ENCODE results near the gene GUCA1C.
A peak's percentile ranks its signal among the peaks of the same experiment; 100 is the strongest.

The GUCA1C gene

DNA sequence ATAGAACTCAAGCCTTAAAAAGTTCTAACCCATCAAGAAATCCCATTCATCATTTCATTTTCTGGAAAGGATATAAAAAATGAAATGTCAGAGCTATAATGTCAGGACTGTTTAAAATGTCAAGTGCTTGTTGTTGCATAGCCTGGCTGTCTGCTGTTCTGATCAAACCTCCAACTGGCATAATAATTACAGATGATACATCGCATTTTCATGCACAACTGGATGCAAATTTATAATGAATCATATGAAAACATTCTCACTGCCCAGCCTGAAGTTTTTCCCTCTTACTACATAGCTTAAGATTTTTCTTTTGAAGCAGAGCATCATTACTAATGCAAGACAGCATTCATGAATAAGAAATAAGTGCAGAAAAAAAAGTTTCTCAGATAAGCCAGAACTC is 46.5 kb downstream of the GUCA1C start:
- DNase-seq: no peak

DNA sequence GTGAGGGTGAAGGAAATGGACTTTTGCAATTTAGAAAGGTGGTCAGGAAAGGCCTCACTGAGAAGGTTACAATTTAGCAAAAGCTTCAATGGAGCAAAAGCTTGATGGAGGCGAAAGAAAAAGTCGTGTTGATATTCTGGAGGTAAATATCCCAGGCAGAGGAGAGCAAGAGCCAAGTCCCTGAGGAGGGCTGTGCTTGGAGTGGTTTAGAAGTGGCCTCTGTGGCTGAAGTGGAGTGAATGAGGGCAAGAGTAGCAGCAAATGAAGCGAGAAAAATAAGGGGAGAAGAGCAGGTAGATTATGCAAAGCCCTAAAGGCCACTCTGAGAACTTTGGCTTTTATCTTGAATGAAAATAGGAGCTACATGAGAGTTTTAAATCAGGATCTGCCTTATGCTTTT is 54.1 kb downstream of the GUCA1C start:
- DNase-seq: peak in 2 of 3 experiments; percentile 7 to 83

- DNase-seq: no peak
Observed at GRCh38 chr3:108897883-108898282, 55.8 kb downstream of the GUCA1C start.

GRCh38 chr3:108894981-108895380 is 58.7 kb downstream of the GUCA1C start:
- DNase-seq: no peak

DNA sequence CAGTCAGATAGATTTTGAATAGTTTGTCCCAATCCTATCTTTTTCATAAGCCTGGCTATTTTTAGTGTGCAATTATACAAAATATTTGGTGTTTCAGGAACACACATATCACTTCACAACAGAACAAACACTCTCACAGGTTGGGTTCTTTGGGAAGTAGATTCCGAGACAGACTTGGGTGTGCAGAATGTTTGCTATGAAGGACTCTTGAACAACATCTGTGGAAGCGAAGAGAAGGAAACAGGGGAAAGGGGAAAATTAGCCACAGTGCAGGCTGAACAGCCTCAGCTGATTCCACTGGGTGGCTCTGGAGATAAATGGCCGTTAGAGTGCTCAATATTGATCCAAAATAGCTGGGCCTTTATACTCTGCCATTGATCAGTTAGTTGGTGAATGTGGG is 61.8 kb downstream of the GUCA1C start:
- DNase-seq: no peak

- DNase-seq: no peak
Observed at GRCh38 chr3:108887777-108888176, 65.9 kb downstream of the GUCA1C start.

DNA sequence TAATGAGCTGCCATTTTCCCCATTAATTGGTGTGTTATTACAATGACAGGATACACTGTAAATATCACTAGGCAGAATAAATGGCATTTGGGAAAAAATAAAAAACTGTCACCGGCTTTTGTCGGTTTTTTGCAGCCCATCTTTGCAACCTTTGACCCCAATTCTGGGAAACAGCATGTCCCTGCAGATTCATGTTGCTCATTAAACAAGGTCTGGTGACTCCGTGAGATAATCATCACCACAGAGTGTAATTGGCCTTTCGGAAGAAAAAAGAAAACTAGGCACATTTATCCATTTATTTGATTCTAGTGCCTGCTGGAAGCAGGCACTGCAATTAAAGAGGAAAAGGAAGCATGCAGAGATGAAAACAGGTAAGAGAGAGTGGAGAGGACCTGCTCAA is 66.6 kb downstream of the GUCA1C start:
- peak in 1 of 3 experiments; percentile 9 for DNase-seq

DNA sequence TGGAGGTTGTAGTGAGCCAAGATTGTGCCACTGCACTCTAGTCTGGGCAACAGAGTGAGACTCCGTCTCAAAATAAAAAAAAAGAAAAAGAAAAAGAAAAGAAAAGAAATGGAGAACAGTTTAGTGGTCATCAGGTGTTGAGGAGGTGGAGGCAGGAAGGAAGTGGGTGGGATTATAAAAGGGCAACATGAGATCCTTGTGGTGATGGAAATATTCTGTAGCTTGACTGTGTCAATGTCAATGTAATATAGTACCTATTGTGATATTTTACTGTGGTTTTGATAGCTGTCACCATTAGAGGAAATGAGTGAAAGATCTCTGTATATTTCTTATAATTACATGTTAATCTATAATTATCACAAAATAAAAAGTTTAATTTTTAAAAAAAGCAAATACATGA is 70.3 kb downstream of the GUCA1C start:
- DNase-seq: no peak

DNA sequence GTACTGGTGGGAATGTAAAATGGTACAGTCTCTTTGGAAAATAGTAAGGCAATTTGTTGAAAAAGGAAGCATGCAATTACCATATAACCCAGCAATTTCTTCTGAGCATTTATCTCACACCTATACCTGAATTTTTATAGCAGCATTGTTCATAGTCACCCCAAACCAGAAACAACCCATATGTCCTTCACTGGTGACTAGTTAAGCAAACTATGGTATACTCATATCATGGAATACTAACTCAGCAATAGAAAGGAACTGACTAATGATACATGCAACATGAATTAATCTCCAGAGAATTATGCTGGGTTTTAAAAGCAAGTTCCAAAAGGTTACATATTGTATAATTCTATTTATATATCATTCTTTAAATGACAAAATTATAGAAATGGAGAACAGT is 70.9 kb downstream of the GUCA1C start:
- DNase-seq: no peak

DNA sequence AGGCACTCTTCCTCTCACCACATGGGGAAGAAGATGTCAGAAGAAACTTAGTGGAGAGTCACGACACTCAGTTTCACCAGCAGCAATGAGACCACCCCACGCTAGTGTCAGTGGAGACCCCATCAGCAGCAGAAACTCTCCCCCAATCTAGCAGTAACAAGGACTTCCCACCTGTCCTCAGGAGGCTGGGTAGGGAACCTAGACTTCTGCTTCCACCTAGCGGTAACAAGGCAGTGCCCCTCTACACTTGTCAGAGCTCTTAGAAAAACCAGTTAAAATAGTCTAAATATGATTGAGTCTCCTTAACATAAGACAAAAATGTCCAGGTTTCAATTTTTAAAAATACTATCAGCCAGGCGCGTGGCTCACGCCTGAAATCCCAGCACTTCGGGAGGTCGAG is 73.8 kb downstream of the GUCA1C start:
- DNase-seq: no peak

GRCh38 chr3:108877901-108878300 is 75.8 kb downstream of the GUCA1C start:
- DNase-seq: no peak

GRCh38 chr3:108863799-108864135 is 89.9 kb downstream of the GUCA1C start:
- DNase-seq: no peak

DNA sequence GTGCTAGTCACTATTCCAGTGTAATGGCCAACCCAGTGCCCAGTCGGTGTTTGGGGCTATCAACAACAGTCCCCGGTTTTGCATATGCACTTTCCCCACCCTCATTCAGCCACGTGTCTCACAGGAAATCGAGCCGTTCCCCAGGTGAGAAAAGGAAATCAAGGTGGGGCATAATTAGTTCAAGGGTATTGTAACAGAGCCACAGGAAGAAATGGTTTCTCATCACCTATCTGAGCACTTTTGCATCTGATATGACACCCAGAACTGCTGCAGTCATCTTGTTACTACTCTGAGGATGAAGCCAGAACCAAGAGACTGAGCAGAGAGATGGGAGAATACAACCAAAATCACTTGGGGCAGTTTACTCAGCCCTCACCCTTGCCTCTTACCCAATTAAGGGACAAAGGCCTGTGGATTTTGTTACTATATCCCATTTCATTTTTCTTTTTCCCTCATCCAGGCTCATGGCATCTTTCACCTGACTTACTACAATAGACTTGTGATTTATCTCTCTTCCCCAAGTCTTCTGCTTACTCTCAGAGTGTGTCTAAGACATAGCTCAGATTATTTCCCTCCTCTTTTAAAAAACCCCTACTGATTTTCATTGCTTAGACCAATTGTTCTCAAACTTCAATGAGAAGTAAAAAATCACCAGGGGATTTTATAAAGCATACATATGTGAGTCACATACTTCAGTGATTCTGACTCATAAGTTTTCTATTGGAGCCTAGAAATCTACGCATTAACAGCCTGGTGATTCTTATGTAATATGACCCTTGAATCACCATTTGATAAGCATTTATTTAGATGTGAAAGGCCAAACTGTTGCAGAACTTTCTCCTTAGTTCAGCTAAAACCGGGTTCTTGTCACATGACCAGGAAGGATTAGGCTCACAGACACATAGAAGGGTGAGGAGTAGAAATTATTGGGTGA is 90.5 kb downstream of the GUCA1C start:
- DNase-seq: no peak

GRCh38 chr3:108861401-108861800 is 92.3 kb downstream of the GUCA1C start:
- no peak for DNase-seq
